ENCODE data around the gene ATXN1.

DNA sequence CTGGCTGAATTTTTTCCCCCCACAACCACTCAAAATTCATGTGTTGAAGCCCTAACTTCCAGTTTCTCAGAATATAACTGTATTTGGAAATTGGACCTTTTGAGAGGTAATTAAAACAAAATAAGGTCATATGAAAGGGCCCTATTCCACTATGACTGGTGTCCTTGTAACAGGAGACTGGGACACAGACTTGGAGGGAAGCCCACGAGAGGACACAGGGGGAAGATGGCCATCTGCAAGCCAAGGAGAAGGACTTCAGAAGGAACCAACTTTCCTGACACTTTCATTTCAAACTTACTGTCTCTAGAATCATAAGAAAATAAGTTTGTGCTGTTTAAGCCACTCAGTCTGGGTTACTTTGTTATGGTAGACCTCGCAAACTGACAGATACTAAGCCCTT lies 134.6 kb downstream of the ATXN1 start:
- TF ChIP-seq, protein P1, sequence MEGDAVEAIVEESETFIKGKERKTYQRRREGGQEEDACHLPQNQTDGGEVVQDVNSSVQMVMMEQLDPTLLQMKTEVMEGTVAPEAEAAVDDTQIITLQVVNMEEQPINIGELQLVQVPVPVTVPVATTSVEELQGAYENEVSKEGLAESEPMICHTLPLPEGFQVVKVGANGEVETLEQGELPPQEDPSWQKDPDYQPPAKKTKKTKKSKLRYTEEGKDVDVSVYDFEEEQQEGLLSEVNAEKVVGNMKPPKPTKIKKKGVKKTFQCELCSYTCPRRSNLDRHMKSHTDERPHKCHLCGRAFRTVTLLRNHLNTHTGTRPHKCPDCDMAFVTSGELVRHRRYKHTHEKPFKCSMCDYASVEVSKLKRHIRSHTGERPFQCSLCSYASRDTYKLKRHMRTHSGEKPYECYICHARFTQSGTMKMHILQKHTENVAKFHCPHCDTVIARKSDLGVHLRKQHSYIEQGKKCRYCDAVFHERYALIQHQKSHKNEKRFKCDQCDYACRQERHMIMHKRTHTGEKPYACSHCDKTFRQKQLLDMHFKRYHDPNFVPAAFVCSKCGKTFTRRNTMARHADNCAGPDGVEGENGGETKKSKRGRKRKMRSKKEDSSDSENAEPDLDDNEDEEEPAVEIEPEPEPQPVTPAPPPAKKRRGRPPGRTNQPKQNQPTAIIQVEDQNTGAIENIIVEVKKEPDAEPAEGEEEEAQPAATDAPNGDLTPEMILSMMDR (conservative IDR thresholded peaks at IDR 0.05; ENCODE audit: low read depth, low read length): no peak
- TF ChIP-seq EZH2phosphoT487 (IDR thresholded peaks at IDR 0.05; ENCODE audit: borderline replicate concordance, low read length): no peak
- no peak for TF ChIP-seq EZH2 (IDR thresholded peaks at IDR 0.05; ENCODE audit: low read length, unreplicated experiment)

Data from PC-3 (cell line).